ENCODE data around the gene PIP.
"Not testable (repeated sequence)": the region's sequence is repeated elsewhere in the genome, so short reads cannot be mapped to it uniquely, and the experiment has no call there.

DNA sequence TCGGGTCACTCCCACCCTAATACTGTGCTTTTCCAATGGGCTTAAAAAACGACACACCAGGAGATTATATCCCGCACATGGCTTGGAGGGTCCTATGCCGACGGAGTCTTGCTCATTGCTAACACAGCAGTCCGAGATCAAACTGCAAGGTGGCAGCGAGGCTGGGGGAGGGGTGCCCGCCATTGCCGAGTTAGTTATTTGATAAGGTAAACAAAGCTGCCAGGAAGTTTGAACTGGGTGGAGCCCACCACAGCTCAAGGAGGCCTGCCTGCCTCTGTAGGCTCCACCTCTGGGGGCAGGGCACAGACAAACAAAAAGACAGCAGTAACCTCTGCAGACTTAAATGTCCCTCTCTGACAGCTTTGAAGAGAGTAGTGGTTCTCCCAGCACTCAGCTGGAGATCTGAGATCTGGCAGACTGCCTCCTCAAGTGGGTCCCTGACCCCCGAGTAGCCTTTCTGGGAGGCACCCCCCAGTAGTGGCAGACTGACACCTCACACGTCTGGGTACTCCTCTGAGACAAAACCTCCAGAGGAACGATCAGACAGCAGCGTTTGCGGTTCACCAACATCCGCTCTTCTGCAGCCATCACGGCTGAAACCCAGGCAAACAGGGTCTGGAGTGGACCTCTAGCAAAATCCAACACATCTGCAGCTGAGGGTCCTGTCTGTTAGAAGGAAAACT is 43.2 kb upstream of the PIP start:
- TF ChIP-seq POLR2AphosphoS5, POLR2A, EP300 (IDR thresholded peaks at IDR 0.05): not testable (repeated sequence)
- TF ChIP-seq, protein P1, sequence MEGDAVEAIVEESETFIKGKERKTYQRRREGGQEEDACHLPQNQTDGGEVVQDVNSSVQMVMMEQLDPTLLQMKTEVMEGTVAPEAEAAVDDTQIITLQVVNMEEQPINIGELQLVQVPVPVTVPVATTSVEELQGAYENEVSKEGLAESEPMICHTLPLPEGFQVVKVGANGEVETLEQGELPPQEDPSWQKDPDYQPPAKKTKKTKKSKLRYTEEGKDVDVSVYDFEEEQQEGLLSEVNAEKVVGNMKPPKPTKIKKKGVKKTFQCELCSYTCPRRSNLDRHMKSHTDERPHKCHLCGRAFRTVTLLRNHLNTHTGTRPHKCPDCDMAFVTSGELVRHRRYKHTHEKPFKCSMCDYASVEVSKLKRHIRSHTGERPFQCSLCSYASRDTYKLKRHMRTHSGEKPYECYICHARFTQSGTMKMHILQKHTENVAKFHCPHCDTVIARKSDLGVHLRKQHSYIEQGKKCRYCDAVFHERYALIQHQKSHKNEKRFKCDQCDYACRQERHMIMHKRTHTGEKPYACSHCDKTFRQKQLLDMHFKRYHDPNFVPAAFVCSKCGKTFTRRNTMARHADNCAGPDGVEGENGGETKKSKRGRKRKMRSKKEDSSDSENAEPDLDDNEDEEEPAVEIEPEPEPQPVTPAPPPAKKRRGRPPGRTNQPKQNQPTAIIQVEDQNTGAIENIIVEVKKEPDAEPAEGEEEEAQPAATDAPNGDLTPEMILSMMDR (IDR thresholded peaks at IDR 0.05): not testable (repeated sequence)

Measured in gastroesophageal sphincter (tissue), 3 donors.